Pons (tissue), 1 donor: ENCODE data around the gene AIRE.
"Not testable (repeated sequence)": the region's sequence is repeated elsewhere in the genome, so short reads cannot be mapped to it uniquely, and the experiment has no call there.

Source experiments
- DNase-seq: peaks from one replicate; pipeline ENCODE4 v3.0.0-alpha.2; 2016; ENCODE audit warnings: low spot score

Gene AIRE

DNA sequence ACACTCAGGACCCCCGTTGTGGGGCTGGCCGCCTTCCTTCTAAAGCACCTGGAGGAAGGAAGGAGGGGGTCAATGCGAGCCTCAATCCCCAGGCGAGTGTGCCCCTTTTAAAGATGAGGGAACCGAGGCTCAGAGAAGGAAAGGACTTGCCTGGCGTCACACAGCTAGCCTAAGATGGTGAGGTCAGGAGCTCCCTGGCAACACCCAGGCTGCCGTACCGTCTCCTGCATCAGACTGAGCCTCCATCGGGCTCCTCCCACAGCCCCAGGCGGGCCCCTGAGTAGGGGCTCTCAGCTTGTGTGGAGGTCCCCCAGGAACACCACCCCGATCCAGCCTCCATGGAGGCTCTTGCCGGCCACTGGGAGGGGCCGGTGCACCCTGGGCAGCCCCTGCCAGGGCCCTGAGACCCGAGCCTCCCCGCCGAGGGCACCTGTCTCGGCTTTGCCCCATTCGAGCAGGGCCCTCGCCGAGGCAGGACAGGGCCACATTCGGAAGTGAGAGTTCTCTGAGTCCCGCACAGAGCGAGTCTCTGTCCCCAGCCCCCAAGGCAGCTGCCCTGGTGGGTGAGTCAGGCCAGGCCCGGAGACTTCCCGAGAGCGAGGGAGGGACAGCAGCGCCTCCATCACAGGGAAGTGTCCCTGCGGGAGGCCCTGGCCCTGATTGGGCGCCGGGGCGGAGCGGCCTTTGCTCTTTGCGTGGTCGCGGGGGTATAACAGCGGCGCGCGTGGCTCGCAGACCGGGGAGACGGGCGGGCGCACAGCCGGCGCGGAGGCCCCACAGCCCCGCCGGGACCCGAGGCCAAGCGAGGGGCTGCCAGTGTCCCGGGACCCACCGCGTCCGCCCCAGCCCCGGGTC lies at the start of gene AIRE:
AIRE (plus strand) TSS at position 739 of the 855 bp plus-strand sequence. CDS start 131 bp downstream, outside the sequence.
- no peak for DNase-seq

- DNase-seq: not testable (repeated sequence)
Measured at GRCh38 chr21:44240353-44240752, 45.3 kb upstream of the AIRE start.

DNA sequence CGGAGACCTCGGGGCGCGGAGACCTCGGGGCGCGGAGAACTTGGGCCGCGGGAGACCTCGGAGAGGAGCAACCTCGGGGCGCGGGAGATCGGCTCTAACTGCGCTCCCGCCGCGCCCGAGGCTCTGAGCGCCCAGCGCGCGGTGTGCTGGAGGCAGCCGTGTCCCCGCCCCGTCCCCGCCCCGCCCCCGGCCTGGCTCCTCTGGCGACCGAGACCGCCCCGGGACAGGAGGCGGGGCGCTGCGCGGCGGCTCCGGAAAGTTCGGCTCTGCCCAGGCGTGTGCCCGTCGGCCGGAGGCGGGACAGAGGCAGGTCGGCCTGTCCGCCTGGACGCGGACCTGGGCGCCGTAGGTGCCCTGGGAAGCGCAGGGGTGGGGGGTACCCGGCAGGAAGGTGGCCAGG lies 44.8 kb upstream of the AIRE start, which contains the start of gene ICOSLG:
ICOSLG (minus strand) TSS at position 102 of the 400 bp plus-strand sequence. CDS start 126 bp downstream, outside the sequence.
- DNase-seq: not testable (repeated sequence)

- not testable (repeated sequence) for DNase-seq
Measured at GRCh38 chr21:44241281-44241680, 44.4 kb upstream of the AIRE start.

DNA sequence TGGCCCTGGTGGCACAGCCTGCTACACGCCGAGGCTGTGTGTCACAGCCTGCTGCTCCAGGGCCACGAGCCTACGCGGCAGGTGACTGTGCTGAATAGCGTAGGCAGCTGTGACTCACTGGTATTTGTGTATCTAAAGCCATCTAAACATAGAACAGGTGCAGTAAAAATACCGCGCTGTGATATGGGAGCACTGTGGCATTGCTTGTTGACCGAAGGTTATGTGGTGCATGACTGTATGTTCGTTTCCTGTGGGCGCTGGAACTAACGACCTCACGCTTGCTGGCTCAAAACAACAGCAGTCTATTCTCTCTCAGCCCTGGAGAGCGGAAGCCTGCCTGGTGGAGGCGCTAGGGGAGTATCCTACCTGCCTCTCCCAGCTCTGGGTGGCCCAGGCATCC lies 41.7 kb upstream of the AIRE start:
- DNase-seq: not testable (repeated sequence)

DNA sequence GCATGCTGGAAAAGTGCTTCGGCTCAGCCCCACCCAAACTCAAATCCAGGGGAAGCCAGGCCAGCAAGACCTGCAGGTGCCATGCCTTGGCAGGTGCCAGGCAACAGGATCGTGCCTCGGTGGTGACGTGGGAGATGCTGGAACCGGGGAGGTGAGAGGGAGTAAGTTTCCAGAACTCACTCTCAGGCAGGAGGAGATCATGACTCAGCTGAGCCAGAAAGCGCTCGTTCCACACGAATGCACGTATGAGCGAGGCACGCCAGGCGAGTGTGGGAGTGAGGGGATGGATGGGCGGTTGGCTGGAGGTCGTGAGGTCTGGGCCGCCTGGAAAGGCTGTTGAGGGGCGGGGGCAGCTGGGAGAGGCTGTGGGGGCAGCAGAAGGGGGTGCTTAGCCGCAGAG lies 37.8 kb upstream of the AIRE start:
- DNase-seq: not testable (repeated sequence)

DNA sequence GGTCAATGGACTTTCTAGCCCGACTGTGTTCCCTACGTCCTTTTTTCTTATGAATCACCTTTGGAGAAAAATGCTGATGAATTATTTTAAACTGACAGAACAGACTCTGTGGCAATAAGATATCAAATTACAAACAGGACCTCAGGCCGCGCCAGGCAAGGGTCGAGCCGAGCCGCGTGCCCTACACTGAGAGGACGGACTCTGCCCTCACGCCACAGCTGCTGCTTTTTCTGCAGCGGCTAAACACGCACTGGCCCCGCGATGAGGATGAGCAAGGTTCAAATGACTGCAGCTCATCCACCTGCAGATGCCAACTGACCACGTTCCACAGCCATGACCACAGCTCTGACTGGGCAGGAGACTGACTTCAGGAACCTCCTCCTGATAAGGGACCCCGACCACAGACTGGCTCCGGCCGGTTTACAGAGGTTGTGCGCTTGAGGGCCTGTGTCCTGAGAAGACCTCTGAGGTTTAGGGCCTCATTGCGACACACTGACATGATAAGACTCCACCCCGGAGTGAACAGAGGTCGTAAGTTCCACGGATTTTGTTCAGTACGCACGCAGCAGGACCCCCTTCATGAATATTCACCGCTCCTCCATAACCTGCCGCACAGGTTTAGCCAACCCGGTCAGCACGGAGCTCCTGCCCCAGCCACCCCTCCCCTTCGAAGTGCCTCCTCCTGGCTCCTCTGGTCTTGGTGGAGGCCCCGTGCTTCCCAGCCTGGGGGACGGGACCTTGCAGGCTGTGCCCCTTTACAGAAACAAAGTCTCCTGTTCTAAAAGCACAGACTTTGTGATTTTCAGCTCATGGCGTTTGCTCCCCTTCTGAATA lies 36.3 kb upstream of the AIRE start:
- not testable (repeated sequence) for DNase-seq

DNA sequence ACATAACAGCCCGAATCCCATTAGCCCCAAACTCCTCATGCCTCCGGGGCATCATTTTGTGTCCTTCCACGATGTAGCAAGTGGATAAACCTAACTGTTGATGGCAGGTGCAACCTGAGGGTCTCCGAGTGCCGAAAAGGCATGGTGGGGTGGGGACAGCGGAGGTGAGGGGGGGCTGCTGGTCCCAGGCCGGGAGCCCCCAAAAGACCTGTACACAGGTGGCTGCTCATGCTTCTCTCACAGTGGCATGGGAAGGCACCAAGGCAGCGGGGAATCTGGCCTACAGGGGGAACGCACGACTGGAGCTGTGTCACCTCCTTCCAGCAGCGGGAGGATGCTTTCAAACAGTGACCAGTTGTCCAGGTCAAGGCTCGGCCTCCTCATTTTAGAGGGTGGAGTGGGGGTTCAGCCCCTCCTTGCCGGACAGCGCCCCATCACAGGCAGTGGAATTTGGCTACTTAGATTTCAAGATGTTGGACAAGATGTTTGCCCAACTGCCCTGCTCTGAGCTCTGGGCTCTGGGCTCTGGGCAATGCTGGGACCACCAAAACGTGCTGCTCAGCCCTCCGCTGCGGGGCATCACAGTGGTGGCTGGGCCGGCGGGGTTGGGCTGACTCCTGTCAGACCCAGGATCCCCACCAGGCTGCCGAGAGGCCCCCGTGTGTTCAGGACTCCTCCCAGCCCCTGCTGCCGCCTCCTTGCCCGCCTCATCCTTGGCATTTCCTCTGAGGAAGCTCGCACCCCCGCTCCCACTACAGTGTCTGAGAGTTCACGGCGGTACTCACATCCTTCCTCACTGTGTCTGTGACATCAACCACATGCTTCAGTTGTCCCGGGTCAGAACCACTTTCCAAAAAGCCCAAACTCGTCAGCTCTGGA lies 31.6 kb upstream of the AIRE start:
- no peak for DNase-seq

DNA sequence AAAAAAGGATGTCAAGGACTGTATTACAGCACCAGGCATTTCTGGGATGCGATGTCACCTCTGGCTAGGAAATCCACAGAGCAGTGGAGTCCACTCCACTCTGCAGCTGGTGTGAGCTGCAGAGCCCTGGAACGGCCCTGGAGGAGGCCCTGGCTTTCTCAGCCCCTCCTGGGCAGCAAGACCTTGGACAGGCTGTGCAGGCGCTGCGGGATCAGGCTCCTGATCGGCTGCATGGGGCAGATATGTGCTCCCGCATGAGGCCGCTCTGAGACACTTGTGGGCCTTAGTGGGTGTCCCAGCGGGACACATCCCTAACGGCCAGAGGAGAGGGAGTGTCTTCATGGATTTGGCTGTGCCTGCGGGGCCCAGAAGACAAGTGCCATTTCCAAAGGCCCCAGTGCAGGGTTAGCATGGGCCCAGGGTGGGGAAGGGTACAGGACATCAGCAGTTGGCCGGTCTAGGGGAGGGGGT lies 30.1 kb upstream of the AIRE start:
- DNase-seq: no peak

DNA sequence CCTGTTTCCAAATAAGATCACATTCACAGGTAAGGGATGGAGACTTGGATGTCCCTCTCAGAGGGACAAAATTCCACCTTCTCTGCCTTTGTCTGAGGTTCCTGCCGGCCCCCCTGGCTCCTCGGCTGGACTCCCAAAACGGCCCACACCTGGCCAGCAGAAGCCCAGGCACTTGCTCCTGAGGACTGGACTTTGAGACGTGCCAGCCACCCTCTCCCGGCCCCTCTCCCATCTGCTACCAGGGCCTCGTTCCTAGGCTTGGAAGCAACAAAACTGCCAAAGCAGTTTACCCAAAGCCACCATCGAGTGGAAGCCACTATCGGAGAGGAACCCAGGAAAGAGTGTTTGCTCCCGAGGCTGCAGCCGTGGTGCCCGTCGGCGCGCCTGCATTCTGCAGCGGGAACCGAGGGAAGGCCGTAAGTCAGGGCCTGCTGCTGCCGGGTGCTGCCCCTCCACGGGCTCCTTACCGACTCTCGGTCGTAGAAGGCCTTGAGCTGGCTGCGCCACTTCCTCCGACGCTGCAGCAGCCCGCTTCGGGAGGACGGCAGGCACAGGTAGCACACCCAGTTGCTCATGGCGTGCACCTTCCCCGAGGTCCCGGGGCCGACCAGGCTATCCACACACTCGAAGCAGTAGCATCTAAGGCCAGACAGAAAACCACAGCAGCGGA lies 27.5 kb upstream of the AIRE start:
- no peak for DNase-seq

- DNase-seq: no peak
Measured at GRCh38 chr21:44259082-44259705, 26.5 kb upstream of the AIRE start.

GRCh38 chr21:44260066-44260465 lies 25.6 kb upstream of the AIRE start:
- no peak for DNase-seq

- DNase-seq: no peak
Measured at GRCh38 chr21:44260791-44261631, 24.7 kb upstream of the AIRE start.

DNA sequence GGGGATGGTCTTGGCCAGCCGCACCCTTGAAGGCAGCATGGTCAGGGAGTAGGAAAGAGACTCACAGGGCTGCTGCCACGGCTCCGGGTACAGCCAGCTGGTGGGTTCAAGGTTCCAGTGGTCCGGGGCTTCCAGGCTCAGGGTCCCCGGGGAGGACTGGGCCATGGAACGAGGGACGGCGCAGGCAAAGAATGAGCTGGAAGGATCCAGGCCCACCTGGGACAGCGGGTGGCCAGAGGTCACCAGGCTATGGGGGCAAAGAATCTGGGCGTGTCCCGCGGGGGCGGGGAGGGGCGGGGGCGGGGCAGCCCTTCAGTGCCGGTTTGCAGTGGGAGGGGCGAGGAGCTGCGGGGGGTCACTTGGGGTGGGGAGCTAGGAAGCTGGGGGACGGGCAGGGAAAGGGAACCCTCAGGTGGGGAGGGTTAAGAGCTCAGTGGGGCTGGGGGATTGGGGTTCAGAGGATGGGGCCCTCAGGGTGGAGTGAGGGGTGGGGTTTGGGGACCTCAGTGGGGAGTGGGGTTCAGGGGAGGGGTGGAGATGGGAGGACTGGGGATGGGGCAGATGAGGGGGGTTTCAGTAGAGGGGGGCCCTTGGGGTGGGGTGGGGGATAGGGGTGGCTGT lies 23.9 kb upstream of the AIRE start, which contains the start of gene DNMT3L:
DNMT3L (minus strand) TSS at position 223 of the 621 bp plus-strand sequence. CDS start 638 bp downstream, outside the sequence.
- no peak for DNase-seq

- no peak for DNase-seq
Measured at GRCh38 chr21:44262338-44263056, 23.2 kb upstream of the AIRE start.

DNA sequence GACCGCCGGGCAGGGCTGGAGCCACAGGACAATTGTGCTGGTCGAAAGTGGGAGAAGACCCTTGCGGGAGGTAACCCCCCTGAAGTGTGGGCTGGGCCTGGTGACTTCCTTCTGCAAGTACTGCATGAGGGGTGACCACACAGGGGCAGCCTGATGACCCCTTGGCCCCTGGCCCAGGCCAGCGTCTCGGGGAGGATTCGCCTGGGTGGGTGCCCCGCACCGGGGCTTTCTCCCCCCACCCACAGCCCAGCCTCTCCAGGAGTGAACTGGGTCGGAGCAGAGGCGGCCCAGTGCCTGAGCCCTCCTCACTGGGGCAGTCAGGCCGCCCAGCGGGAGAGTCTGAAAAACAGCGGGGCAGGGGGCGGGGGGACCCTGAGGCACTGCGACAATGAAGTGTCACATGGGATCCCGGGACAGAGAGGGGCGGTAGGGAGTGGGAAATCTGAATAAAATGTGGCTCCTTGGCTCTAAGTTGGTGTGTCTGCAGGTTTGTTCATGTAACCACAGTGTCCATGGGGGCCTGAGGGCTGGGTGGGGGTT lies 22.4 kb upstream of the AIRE start:
- no peak for DNase-seq

DNA sequence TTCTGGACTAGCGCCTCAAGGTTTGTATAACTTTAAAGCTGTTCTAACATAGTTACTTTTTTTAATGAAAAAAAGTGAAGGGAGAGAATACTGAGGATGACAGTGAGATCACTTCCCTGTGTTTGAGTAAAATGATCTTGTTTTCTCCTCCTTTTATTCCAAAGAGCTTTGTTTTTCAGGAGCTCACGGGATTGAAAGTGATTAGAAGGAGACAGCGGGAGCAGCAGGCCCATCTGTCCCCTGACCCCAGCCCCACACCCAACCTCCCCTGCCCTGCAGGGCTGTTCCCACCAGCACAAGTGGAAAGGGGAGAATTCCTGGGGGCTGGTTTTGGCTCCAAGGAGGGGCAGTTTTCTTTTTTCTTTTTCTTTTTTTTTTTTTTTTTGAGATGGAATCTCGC lies 21.9 kb upstream of the AIRE start:
- no peak for DNase-seq

DNA sequence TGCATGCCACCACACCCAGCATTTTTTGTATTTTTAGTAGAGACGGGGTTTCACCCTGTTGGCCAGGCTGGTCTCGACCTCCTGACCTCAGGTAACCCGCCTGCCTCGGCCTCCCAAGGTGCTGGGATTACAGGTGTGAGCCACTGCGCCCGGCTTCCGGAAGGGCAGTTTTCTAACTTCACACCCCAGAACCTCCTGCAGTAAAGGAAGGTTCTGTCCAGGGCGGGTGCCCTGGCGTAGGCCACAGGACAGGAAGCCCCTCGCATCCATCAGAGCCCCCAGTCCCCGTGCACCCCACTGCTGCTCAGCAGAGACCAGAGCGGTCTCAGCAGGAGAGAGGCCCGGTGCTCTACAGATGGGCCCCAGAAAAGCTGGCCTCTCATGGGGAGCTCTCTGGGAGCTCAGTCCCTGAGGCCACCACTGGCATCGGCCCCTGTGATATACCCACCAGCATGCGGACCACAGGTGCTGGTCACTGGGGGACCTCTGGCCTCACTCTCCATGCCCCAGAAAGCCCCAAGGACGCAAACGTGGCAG lies 19.9 kb upstream of the AIRE start:
- no peak for DNase-seq
